AG04449 (cell line): ENCODE results near the gene RAC2.

Experiments used
- CTCF ChIA-PET: fragments of 350-600 bp; formaldehyde crosslinking; extraction: SDS; loops from one replicate; lab custom pipeline; 2021; ENCODE audit warnings: antibody characterized with exemption; lab: Yijun Ruan, JAX
- POLR2A ChIA-PET: fragments of 400-600, 350-600 bp; formaldehyde crosslinking; extraction: SDS; loops from one replicate; lab custom pipeline; 2020; ENCODE audit warnings: antibody characterized with exemption, inconsistent platforms; lab: Yijun Ruan, JAX
- DNase-seq: peaks from one replicate; pipeline ENCODE4 v3.0.0-alpha.2; 2010; ENCODE audit warnings: low read depth, low spot score
- H3K4me3 ChIP-seq: 2 replicates; pipeline ENCODE4 v1.5.1; 2011; ENCODE audit warnings: low read depth, mild to moderate bottlenecking, control low read depth, low read length
- TF ChIP-seq, protein P1 (sequence below): IDR thresholded peaks from one replicate; pipeline ENCODE4 v1.5.1; 2011; ENCODE audit warnings: mild to moderate bottlenecking, moderate library complexity, low read length, control low read depth, inconsistent platforms; ENCODE audit not compliant: insufficient read depth; ENCODE audit errors: missing control alignments

Gene RAC2

DNA sequence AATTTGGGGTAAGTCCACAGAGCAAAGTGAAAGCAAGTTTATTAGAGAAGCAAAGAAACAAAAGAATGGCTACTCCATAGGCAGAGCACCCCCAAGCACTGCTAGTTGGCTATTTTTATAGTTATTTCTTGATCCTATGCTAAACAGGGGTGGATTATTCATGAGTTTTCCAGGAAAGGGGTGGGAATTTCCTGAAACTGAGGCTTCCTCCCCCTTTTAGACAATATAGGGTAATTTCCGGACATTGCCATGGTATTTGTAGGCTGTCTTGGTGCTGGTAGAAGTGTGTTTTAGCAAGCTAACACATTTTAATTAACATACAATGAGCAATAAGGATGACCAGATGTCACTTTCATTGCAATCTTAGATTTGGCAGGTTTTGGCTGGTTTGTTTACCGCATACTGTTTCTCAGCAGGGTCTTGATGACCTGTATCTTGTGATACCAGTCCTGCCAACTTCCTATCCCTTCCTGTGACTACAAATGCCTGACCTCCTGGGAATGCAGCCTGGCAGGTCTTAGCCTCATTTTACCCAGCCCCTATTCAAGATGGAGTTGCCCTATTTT is 55.1 kb downstream of the RAC2 start:
- no peak for DNase-seq
- TF ChIP-seq, protein P1, sequence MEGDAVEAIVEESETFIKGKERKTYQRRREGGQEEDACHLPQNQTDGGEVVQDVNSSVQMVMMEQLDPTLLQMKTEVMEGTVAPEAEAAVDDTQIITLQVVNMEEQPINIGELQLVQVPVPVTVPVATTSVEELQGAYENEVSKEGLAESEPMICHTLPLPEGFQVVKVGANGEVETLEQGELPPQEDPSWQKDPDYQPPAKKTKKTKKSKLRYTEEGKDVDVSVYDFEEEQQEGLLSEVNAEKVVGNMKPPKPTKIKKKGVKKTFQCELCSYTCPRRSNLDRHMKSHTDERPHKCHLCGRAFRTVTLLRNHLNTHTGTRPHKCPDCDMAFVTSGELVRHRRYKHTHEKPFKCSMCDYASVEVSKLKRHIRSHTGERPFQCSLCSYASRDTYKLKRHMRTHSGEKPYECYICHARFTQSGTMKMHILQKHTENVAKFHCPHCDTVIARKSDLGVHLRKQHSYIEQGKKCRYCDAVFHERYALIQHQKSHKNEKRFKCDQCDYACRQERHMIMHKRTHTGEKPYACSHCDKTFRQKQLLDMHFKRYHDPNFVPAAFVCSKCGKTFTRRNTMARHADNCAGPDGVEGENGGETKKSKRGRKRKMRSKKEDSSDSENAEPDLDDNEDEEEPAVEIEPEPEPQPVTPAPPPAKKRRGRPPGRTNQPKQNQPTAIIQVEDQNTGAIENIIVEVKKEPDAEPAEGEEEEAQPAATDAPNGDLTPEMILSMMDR = no peak
- POLR2A ChIA-PET = no interaction called here
- H3K4me3 ChIP-seq = peak overlapping the region; percentile 18; the same call in 1 of the 2 replicates
- CTCF ChIA-PET = interaction anchor here (2.4 to 6.3 kb wide), 2 partner anchors 10 to 23 kb away, joined by 11 to 72 read pairs; no protein-coding TSS in a partner anchor

DNA sequence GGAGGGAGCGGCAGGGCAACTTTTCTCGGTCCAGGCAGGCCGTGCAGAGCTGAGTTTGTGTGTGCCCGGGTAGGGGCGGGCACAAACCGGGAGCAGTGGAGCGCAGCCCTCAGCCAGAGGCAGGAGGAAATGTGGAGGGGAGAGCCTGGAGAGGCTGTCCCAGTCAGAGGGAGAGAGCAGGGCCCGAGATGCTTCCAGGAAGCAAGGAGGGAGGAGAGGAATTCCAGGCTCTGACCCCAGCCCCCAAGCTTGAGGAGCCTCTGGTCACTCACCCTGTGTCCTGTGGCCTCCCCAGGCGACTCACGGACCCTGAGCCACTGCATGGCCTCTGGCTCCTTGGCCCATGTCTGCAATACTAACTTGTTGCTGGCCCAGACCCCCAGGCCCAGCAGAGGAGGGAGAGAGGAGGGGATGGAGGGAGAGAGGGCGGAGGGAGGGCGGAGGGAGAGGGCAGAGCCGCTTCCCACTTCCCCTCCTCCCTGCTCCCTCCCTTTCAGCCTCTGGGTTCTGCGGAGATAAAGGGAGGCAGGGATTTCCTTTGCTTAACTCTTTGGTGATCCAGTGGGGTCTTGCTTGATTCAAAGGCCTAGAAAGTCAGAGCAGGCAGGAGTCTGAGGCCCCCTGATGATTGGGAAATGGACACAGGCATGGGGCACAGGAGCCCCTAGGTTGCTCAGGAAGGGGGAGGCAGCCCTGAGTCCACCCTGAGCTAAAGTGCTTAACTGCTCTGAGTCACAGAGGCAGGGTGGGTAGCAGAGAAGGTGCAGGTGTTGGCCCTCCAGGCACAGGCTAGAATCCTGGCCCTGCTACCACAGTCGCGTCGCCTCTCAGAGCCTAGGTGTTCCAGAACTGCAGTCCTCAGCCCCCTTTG is 55.9 kb downstream of the RAC2 start, which contains the start of gene C1QTNF6:
TSS of gene C1QTNF6 (minus strand) at position 357 of the 871 bp plus-strand sequence. CDS start at position 323, 34 bp downstream.
- ChIA-PET CTCF (interaction anchor here (0.6 to 6.3 kb wide), 6 partner anchors 10 to 22 kb away, joined by 3 to 72 read pairs (median 12); no protein-coding TSS in a partner anchor), POLR2A (no interaction called here)
- H3K4me3 ChIP-seq = peak within 1 kb of the TSS; percentile 61
- no peak for DNase-seq
- TF ChIP-seq, protein P1 = no peak

DNA sequence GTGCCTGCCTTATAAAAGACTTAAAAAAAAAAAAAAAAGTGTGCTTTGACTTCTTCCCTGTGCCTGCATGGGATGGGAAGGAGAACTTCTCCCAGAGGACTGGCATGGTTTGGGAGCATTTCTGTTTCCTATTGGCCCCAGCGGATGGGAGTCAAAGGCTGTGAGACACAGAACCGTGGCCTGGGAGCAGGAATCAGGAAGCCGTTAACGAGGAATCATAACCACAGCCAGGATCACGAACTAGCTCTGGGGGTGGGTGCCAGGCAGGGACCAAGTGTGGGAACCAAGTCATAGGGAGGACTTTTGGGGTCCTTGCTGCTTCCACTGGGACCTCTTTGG is 56.5 kb downstream of the RAC2 start:
- no peak for DNase-seq
- TF ChIP-seq, protein P1 = no peak
- ChIA-PET CTCF (interaction anchor here (0.6 to 6.3 kb wide), 5 partner anchors 10 to 22 kb away, joined by 3 to 72 read pairs (median 13); no protein-coding TSS in a partner anchor), POLR2A (interaction anchor here (1.0 kb wide), 1 partner anchor 12 kb away, joined by 3 read pairs; no protein-coding TSS in a partner anchor)
- H3K4me3 ChIP-seq = peak overlapping the region; percentile 61

DNA sequence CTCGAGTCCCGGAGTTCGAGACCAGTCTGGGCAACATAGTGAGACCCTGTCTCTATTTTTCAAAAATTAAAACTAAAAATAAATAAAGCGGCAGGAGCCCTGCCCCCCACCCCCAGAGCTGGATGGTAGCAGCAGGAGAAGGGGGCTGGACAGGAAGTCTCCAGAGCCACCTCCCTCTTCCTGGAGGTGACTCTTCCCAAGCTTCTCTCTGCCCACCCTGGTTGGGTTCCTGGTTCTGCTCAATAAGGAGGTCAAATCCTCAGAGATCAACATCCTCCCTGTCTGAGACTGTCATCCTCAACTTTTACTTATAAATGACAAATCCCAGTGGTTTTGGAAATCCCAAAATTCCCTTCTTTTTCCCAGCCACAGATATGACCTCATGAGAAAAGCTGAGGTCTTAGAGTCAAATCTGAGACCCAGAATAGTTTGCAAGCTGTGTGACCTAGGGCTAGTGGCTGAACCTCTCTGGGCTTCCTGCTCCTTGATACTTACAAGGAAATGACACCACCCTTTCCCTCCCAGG is 57.0 kb downstream of the RAC2 start:
- TF ChIP-seq, protein P1 = no peak
- no peak for DNase-seq
- ChIA-PET POLR2A (interaction anchor here (1.0 kb wide), 1 partner anchor 12 kb away, joined by 3 read pairs; no protein-coding TSS in a partner anchor), CTCF (interaction anchor here (0.6 to 6.3 kb wide), 6 partner anchors 9 to 21 kb away, joined by 3 to 72 read pairs (median 8); no protein-coding TSS in a partner anchor)
- H3K4me3 ChIP-seq = peak overlapping the region; percentile 61

DNA sequence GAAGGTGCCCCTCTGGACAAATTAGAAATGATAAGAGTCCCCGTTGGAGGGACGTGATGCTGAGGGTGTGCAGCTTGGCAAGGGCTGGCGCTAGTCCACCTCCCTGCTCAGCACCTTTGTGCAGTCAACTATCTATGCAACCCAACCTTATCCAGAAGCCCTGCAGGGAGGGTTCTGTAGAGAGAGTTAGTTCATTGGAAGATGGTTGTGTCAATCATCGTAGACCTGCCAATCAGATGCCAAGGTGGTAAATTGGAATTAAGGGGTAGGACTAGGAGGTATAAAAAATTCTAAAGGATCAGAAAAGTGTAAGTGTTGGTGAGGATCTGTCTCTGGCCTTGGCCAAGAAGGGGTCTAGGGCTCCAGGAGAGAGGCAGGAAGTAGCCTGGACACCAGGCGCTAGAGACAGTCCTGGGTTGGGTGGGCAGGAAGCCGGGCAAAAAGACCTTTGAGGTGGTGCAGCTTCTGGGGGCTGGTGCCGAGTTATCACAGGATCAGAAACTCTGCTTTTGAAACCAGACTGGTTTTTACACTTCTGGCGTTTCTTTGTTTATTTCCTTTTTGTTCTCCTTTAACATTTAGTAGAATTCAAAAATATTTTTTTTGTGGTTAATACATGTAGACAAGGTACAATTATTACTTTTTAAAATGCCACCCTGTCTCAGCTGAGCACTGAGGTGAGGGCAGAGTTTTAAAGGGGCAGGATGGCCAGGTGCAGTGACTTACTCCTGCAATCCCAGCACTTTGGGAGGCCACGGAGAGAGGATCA is 57.7 kb downstream of the RAC2 start:
- CTCF ChIA-PET = interaction anchor here (0.6 to 6.3 kb wide), 6 partner anchors 9 to 140 kb away, joined by 3 to 72 read pairs (median 8); no protein-coding TSS in a partner anchor

More for the DNA sequence above, 57.7 kb downstream of the RAC2 start:
- TF ChIP-seq, protein P1 = no peak
- no peak for DNase-seq
- H3K4me3 ChIP-seq = no peak overlapping the region
- POLR2A ChIA-PET = interaction anchor here (1.0 kb wide), 1 partner anchor 13 kb away, joined by 3 read pairs; no protein-coding TSS in a partner anchor
